ENCODE measurements around the gene BDKRB2. TPM values are rescaled to one million over a fixed set of nuclear protein-coding genes. Genes with fewer than 3 reads are reported as not detected.

The BDKRB2 gene
- total RNA-seq, 6 experiments from 2014 or later = 5.8 to 11.2 (median 9.1) TPM

GRCh38 chr14:96260341-96260821, 55.7 kb downstream of the BDKRB2 start:
- peaks cover 4% of the 10 kb centered on the region; the same call in 1 of the 2 replicates for H3K9me3 Mint-ChIP-seq
- no peak for TF ChIP-seq CTCF (IDR thresholded peaks at IDR 0.05)
- peaks cover 79% of the 10 kb centered on the region for H3K36me3 Mint-ChIP-seq (ENCODE audit: low read depth)
- DNase-seq = peak; percentile 48
- H3K27me3 Mint-ChIP-seq (ENCODE audit: insufficient read depth) = peaks cover 2% of the 10 kb centered on the region
- peaks cover 97% of the 10 kb centered on the region for H3K4me1 Mint-ChIP-seq (ENCODE audit: low read depth)
- H3K4me3 Mint-ChIP-seq = peak overlapping the region; percentile 92
- peak overlapping the region; percentile 42 for H3K27ac Mint-ChIP-seq

- no peak for TF ChIP-seq CTCF (IDR thresholded peaks at IDR 0.05)
- DNase-seq = no peak
- H3K36me3 Mint-ChIP-seq (ENCODE audit: low read depth) = peaks cover 83% of the 10 kb centered on the region
- peaks cover 97% of the 10 kb centered on the region for H3K4me1 Mint-ChIP-seq (ENCODE audit: low read depth)
- H3K4me3 Mint-ChIP-seq = peak overlapping the region; percentile 92; the same call in 1 of the 2 replicates
- H3K27me3 Mint-ChIP-seq (ENCODE audit: insufficient read depth) = peaks cover 2% of the 10 kb centered on the region
- H3K27ac Mint-ChIP-seq = peak overlapping the region; percentile 42
- H3K9me3 Mint-ChIP-seq = peaks cover 4% of the 10 kb centered on the region; the same call in 1 of the 2 replicates
Observed at GRCh38 chr14:96261053-96261452, 56.4 kb downstream of the BDKRB2 start.

- DNase-seq = no peak
- Mint-ChIP-seq H3K27ac (no peak overlapping the region), H3K4me1 (ENCODE audit: low read depth) (peaks cover 97% of the 10 kb centered on the region), H3K4me3 (no peak overlapping the region), H3K9me3 (peaks cover 4% of the 10 kb centered on the region; the same call in 1 of the 2 replicates), H3K36me3 (ENCODE audit: low read depth) (peaks cover 87% of the 10 kb centered on the region), H3K27me3 (ENCODE audit: insufficient read depth) (peaks cover 2% of the 10 kb centered on the region)
- TF ChIP-seq CTCF (IDR thresholded peaks at IDR 0.05) = peak; percentile 38; the same call in 1 of the 2 replicates
Observed at GRCh38 chr14:96261772-96262655, 57.4 kb downstream of the BDKRB2 start.

GRCh38 chr14:96263347-96264199, 58.9 kb downstream of the BDKRB2 start:
- peaks cover 6% of the 10 kb centered on the region for H3K27me3 Mint-ChIP-seq (ENCODE audit: insufficient read depth)
- H3K9me3 Mint-ChIP-seq = peaks cover 4% of the 10 kb centered on the region; the same call in 1 of the 2 replicates
- H3K4me3 Mint-ChIP-seq = no peak overlapping the region
- TF ChIP-seq CTCF (IDR thresholded peaks at IDR 0.05) = no peak
- H3K27ac Mint-ChIP-seq = peak overlapping the region; percentile 13; the same call in 1 of the 2 replicates
- DNase-seq = no peak
- peaks cover 100% of the 10 kb centered on the region for H3K4me1 Mint-ChIP-seq (ENCODE audit: low read depth)
- H3K36me3 Mint-ChIP-seq (ENCODE audit: low read depth) = peaks cover 86% of the 10 kb centered on the region

GRCh38 chr14:96264200-96264553, 59.5 kb downstream of the BDKRB2 start:
- Mint-ChIP-seq H3K4me1 (ENCODE audit: low read depth) (peaks cover 100% of the 10 kb centered on the region), H3K36me3 (ENCODE audit: low read depth) (peaks cover 82% of the 10 kb centered on the region), H3K27ac (no peak overlapping the region), H3K9me3 (peaks cover 4% of the 10 kb centered on the region; the same call in 1 of the 2 replicates), H3K27me3 (ENCODE audit: insufficient read depth) (peaks cover 7% of the 10 kb centered on the region), H3K4me3 (no peak overlapping the region)
- no peak for TF ChIP-seq CTCF (IDR thresholded peaks at IDR 0.05)
- no peak for DNase-seq
